ENCODE results near the gene CRACR2B.
A peak's percentile ranks its signal among the peaks of the same experiment; 100 is the strongest.

The CRACR2B gene

GRCh38 chr11:809287-810039 is 18.3 kb upstream of the CRACR2B start, which contains the start of gene RPLP2:
Gene RPLP2, plus strand, starts transcription at chr11:809967. Its CDS starts 268 bp downstream, at chr11:810235.
- no peak for TF ChIP-seq CTCF (IDR thresholded peaks at IDR 0.05)

GRCh38 chr11:810040-810567 is 17.6 kb upstream of the CRACR2B start:
- TF ChIP-seq CTCF (IDR thresholded peaks at IDR 0.05), result no peak

- TF ChIP-seq CTCF (IDR thresholded peaks at IDR 0.05), result peak; percentile 14; the same call in 1 of the 2 replicates
Measured at GRCh38 chr11:811446-812245, 16.1 kb upstream of the CRACR2B start.

GRCh38 chr11:812390-812789 is 15.3 kb upstream of the CRACR2B start:
- no peak for TF ChIP-seq CTCF (IDR thresholded peaks at IDR 0.05)

GRCh38 chr11:813072-813455 is 14.7 kb upstream of the CRACR2B start:
- TF ChIP-seq CTCF (IDR thresholded peaks at IDR 0.05), result no peak

- no peak for TF ChIP-seq CTCF (IDR thresholded peaks at IDR 0.05)
Measured at GRCh38 chr11:813456-814096, 14.1 kb upstream of the CRACR2B start.

GRCh38 chr11:815675-816432 is 11.9 kb upstream of the CRACR2B start:
- no peak for TF ChIP-seq CTCF (IDR thresholded peaks at IDR 0.05)
